ENCODE data around the gene CADPS2.

CADPS2 gene

GRCh38 chr7:122515404-122515803, 370.9 kb downstream of the CADPS2 start:
- DNase-seq = no peak

GRCh38 chr7:122511268-122511667, 375.0 kb downstream of the CADPS2 start:
- DNase-seq = no peak

GRCh38 chr7:122507591-122507990, 378.7 kb downstream of the CADPS2 start:
- DNase-seq = no peak

- no peak for DNase-seq
These were observed 394.3 kb downstream of the CADPS2 start for GRCh38 chr7:122492007-122492406.

GRCh38 chr7:122488241-122488640, 398.0 kb downstream of the CADPS2 start:
- no peak for DNase-seq

GRCh38 chr7:122487131-122487530, 399.1 kb downstream of the CADPS2 start:
- no peak for DNase-seq

GRCh38 chr7:122485856-122486255, 400.4 kb downstream of the CADPS2 start:
- no peak for DNase-seq

- no peak for DNase-seq
These were observed 404.0 kb downstream of the CADPS2 start for GRCh38 chr7:122482212-122482611.

GRCh38 chr7:122470859-122471258, 415.4 kb downstream of the CADPS2 start:
- DNase-seq = no peak

GRCh38 chr7:122468945-122469344, 417.3 kb downstream of the CADPS2 start:
- DNase-seq = no peak

- no peak for DNase-seq
These were observed 418.4 kb downstream of the CADPS2 start for GRCh38 chr7:122467661-122468449.

GRCh38 chr7:122465296-122465695, 421.0 kb downstream of the CADPS2 start:
- DNase-seq = no peak

- no peak for DNase-seq
These were observed 422.6 kb downstream of the CADPS2 start for GRCh38 chr7:122463631-122464030.

- no peak for DNase-seq
These were observed 425.3 kb downstream of the CADPS2 start for GRCh38 chr7:122460936-122461335.

- DNase-seq = no peak
These were observed 428.3 kb downstream of the CADPS2 start for GRCh38 chr7:122457969-122458368.

GRCh38 chr7:122457325-122457724, 428.9 kb downstream of the CADPS2 start:
- DNase-seq = no peak

GRCh38 chr7:122454776-122455507, 431.3 kb downstream of the CADPS2 start:
- no peak for DNase-seq

GRCh38 chr7:122453432-122453831, 432.8 kb downstream of the CADPS2 start:
- no peak for DNase-seq

GRCh38 chr7:122448893-122449589, 437.2 kb downstream of the CADPS2 start:
- no peak for DNase-seq

GRCh38 chr7:122442929-122443328, 443.3 kb downstream of the CADPS2 start:
- no peak for DNase-seq

- no peak for DNase-seq
These were observed 447.8 kb downstream of the CADPS2 start for GRCh38 chr7:122438492-122438891.

GRCh38 chr7:122438006-122438405, 448.3 kb downstream of the CADPS2 start:
- no peak for DNase-seq

GRCh38 chr7:122433765-122434164, 452.5 kb downstream of the CADPS2 start:
- no peak for DNase-seq

GRCh38 chr7:122430710-122431109, 455.6 kb downstream of the CADPS2 start:
- no peak for DNase-seq

All from activated effector memory CD4-positive, alpha-beta T cell treated with Interleukin-2 at 50 U/mL for 16 hours (primary cell).